ENCODE results near the gene SSTR1.

Gene SSTR1

GRCh38 chr14:38257507-38257906 is 49.8 kb downstream of the SSTR1 start:
- peaks cover 30 to 31% of the 10 kb centered on the region in 2 donors for H3K27me3 Mint-ChIP-seq
- H3K4me1 Mint-ChIP-seq (ENCODE audit: low read depth in 2 of 2): no peaks in the 10 kb centered on the region
- ATAC-seq (replicated peaks) (no peak), DNase-seq (no peak)
- no peaks in the 10 kb centered on the region for H3K36me3 Mint-ChIP-seq (ENCODE audit: insufficient read depth)
- no peak overlapping the region for H3K27ac Mint-ChIP-seq
- peaks cover 0 to under 1% of the 10 kb centered on the region in 2 donors for H3K9me3 Mint-ChIP-seq
- no peak overlapping the region for H3K4me3 Mint-ChIP-seq

GRCh38 chr14:38261620-38262019 is 53.9 kb downstream of the SSTR1 start:
- ATAC-seq (replicated peaks): no peak
- H3K4me3 Mint-ChIP-seq: no peak overlapping the region
- no peak overlapping the region for H3K27ac Mint-ChIP-seq
- DNase-seq: no peak
- peaks cover 7 to 12% of the 10 kb centered on the region in 2 donors for H3K9me3 Mint-ChIP-seq
- no peaks in the 10 kb centered on the region for H3K36me3 Mint-ChIP-seq (ENCODE audit: insufficient read depth)
- H3K4me1 Mint-ChIP-seq (ENCODE audit: low read depth in 2 of 2): no peaks in the 10 kb centered on the region
- H3K27me3 Mint-ChIP-seq: peaks cover 3 to 25% of the 10 kb centered on the region in 2 donors
